SH-SY5Y (cell line): ENCODE results near the gene ZBP1.

ENCODE experiments used
- GATA2 ChIP-seq: IDR thresholded peaks from 2 replicates; pipeline ENCODE4 v1.6.1; 2011; ENCODE audit warnings: mild to moderate bottlenecking, low read depth, low read length
- GATA3 ChIP-seq: IDR thresholded peaks from 2 replicates; pipeline ENCODE4 v1.6.1; 2011; ENCODE audit warnings: low read depth, mild to moderate bottlenecking, low read length, moderate library complexity

ZBP1 gene

GRCh38 chr20:57557926-57558613 is 62.2 kb downstream of the ZBP1 start:
- TF ChIP-seq GATA3 (no peak), GATA2 (no peak)

- TF ChIP-seq GATA3 (no peak), GATA2 (no peak)
These were observed 63.3 kb downstream of the ZBP1 start for GRCh38 chr20:57556980-57557274.

GRCh38 chr20:57555457-57556184 is 64.6 kb downstream of the ZBP1 start:
- TF ChIP-seq GATA2 (no peak), GATA3 (no peak)
